MCF 10A (cell line): ENCODE data around the gene MSI2. TPM values are rescaled to one million over a fixed set of nuclear protein-coding genes. Genes with fewer than 3 reads are reported as not detected.

ENCODE experiments used
- BruUV-seq: library from RNA; stranded (reverse); fragments of 400-500 nt; replicated peaks from 2 replicates; lab custom pipeline; 2021; lab: Mats Ljungman, UMichigan
- CTCF ChIA-PET: fragments of 300-600 bp; sonication (Branson Sonifier 250); formaldehyde crosslinking; extraction: SDS; loops from one replicate; lab custom pipeline; 2021; ENCODE audit warnings: antibody characterized with exemption, inconsistent platforms; lab: Yijun Ruan, JAX
- POLR2A ChIA-PET: fragments of 300-600, 350-650 bp; sonication (Branson Sonifier 250); formaldehyde crosslinking; extraction: SDS; loops from one replicate; lab custom pipeline; 2020; ENCODE audit warnings: antibody characterized with exemption, inconsistent platforms; lab: Yijun Ruan, JAX
- DNase-seq: peaks from one replicate; pipeline ENCODE4 v3.0.0-alpha.2; 2018; ENCODE audit not compliant: unreplicated experiment
- H3K27ac Mint-ChIP-seq: one replicate; pipeline ENCODE4 v1.8.0; 2022; ENCODE audit warnings: mild to moderate bottlenecking, low read depth, mixed read lengths; ENCODE audit not compliant: unreplicated experiment
- H3K27me3 Mint-ChIP-seq: one replicate; pipeline ENCODE4 v1.8.0; 2022; ENCODE audit warnings: mixed read lengths; ENCODE audit not compliant: insufficient read depth, unreplicated experiment
- H3K36me3 Mint-ChIP-seq: one replicate; pipeline ENCODE4 v1.8.0; 2022; ENCODE audit warnings: mild to moderate bottlenecking, moderate library complexity, mixed read lengths; ENCODE audit not compliant: insufficient read depth, unreplicated experiment
- H3K4me1 Mint-ChIP-seq: one replicate; pipeline ENCODE4 v1.8.0; 2022; ENCODE audit warnings: mixed read lengths; ENCODE audit not compliant: insufficient read depth, unreplicated experiment
- H3K4me3 Mint-ChIP-seq: one replicate; pipeline ENCODE4 v1.8.0; 2022; ENCODE audit warnings: mild to moderate bottlenecking, moderate library complexity, mixed read lengths; ENCODE audit not compliant: unreplicated experiment
- H3K9me3 Mint-ChIP-seq: one replicate; pipeline ENCODE4 v1.8.0; 2022; ENCODE audit warnings: mixed read lengths; ENCODE audit not compliant: unreplicated experiment
- CTCF ChIP-seq: fragments of 200-600 bp; IDR thresholded peaks from one replicate; pipeline ENCODE4 v1.8.0; 2022; ENCODE audit warnings: antibody characterized with exemption, mild to moderate bottlenecking; ENCODE audit not compliant: unreplicated experiment
- intact Hi-C: fragments of 100-400 bp; cut with micrococcal nuclease; formaldehyde crosslinking; loops from 2 replicates; pipeline ENCODE4 v1.14.1; 2022
- total RNA-seq: library from RNA; stranded (reverse); gene quantifications from 2 replicates; pipeline ENCODE4 v1.2.3, GENCODE V29; 2022

Gene MSI2
- total RNA-seq, 1 experiment from 2014 or later, result 60.6 TPM

- Mint-ChIP-seq H3K36me3 (peaks cover 36% of the 10 kb centered on the region), H3K27me3 (no peaks in the 10 kb centered on the region), H3K4me1 (peaks cover 8% of the 10 kb centered on the region), H3K9me3 (no peaks in the 10 kb centered on the region), H3K27ac (no peak overlapping the region), H3K4me3 (no peak overlapping the region)
- intact Hi-C loops, result no loop called here
- POLR2A ChIA-PET, result no interaction called here
- DNase-seq, result no peak
- BruUV-seq, result no TSS peak
- CTCF ChIA-PET, result interaction anchor here (0.6 to 1.6 kb wide), 2 partner anchors 12 to 477 kb away, joined by 3 to 6 read pairs; no protein-coding TSS in a partner anchor
- no peak for TF ChIP-seq CTCF
Measured at GRCh38 chr17:57532556-57532955, 276.2 kb downstream of the MSI2 start.

DNA sequence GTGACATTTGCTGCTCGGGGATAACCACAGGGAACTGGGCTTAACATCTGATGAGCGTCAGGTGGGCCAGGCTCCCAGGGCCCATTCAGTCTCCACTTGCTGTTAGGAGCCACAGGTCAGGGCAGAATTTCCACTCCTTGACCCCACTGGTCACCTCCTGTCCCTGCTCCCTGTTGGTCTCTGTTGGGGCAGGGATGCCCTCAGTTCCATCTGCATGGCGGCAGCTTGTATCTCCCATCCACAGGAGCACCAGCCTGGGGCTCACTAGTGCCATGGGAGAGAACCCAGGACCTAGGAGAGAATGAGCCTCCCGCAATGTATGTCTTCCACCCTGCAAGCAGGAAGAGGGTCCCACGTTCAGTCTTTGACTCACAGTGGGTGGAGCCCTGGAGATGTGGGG is 276.6 kb downstream of the MSI2 start:
- POLR2A ChIA-PET, result no interaction called here
- no peaks in the 10 kb centered on the region for H3K9me3 Mint-ChIP-seq
- no peak overlapping the region for H3K4me3 Mint-ChIP-seq
- H3K27ac Mint-ChIP-seq, result no peak overlapping the region
- intact Hi-C loops, result no loop called here
- TF ChIP-seq CTCF, result no peak
- CTCF ChIA-PET, result interaction anchor here (1.6 kb wide), 1 partner anchor 12 kb away, joined by 6 read pairs; no protein-coding TSS in a partner anchor
- peaks cover 36% of the 10 kb centered on the region for H3K36me3 Mint-ChIP-seq
- DNase-seq, result no peak
- BruUV-seq, result no TSS peak
- peaks cover 8% of the 10 kb centered on the region for H3K4me1 Mint-ChIP-seq
- no peaks in the 10 kb centered on the region for H3K27me3 Mint-ChIP-seq

GRCh38 chr17:57533684-57534305 is 277.5 kb downstream of the MSI2 start:
- no peak overlapping the region for H3K27ac Mint-ChIP-seq
- no TSS peak for BruUV-seq
- H3K9me3 Mint-ChIP-seq, result no peaks in the 10 kb centered on the region
- H3K4me1 Mint-ChIP-seq, result peaks cover 8% of the 10 kb centered on the region
- peaks cover 42% of the 10 kb centered on the region for H3K36me3 Mint-ChIP-seq
- H3K27me3 Mint-ChIP-seq, result no peaks in the 10 kb centered on the region
- POLR2A ChIA-PET, result no interaction called here
- TF ChIP-seq CTCF, result no peak
- no peak for DNase-seq
- H3K4me3 Mint-ChIP-seq, result no peak overlapping the region
- CTCF ChIA-PET, result interaction anchor here (1.6 kb wide), 1 partner anchor 11 kb away, joined by 6 read pairs; no protein-coding TSS in a partner anchor
- intact Hi-C loops, result no loop called here

- no peak for TF ChIP-seq CTCF
- H3K27me3 Mint-ChIP-seq, result no peaks in the 10 kb centered on the region
Measured at GRCh38 chr17:57534863-57535248, 278.5 kb downstream of the MSI2 start.

More at GRCh38 chr17:57534863-57535248, 278.5 kb downstream of the MSI2 start:
- intact Hi-C loops, result no loop called here
- H3K9me3 Mint-ChIP-seq, result no peaks in the 10 kb centered on the region
- ChIA-PET POLR2A (no interaction called here), CTCF (interaction anchor here (0.9 kb wide), 1 partner anchor 768 kb away, joined by 3 read pairs; no protein-coding TSS in a partner anchor)
- H3K36me3 Mint-ChIP-seq, result peaks cover 47% of the 10 kb centered on the region
- H3K4me1 Mint-ChIP-seq, result peaks cover 8% of the 10 kb centered on the region
- H3K4me3 Mint-ChIP-seq, result no peak overlapping the region
- DNase-seq, result no peak
- H3K27ac Mint-ChIP-seq, result no peak overlapping the region
- BruUV-seq, result no TSS peak
